D721Med (cell line): ENCODE data around the gene HSPB9.

Experiments
- DNase-seq: peaks from one replicate; pipeline ENCODE4 v3.0.0; 2011; ENCODE audit warnings: low spot score; ENCODE audit not compliant: insufficient read length
- FAIRE-seq: peaks from 2 replicates; lab custom pipeline; 2011; peaks lifted over from hg19 to GRCh38; lab: Jason Lieb, UNC
- TF ChIP-seq, protein P1 (sequence below): IDR thresholded peaks from 2 replicates; pipeline ENCODE4 v1.5.1; 2012; ENCODE audit warnings: mild to moderate bottlenecking, control low read depth; ENCODE audit not compliant: insufficient read depth; ENCODE audit errors: missing control alignments

Gene HSPB9

DNA sequence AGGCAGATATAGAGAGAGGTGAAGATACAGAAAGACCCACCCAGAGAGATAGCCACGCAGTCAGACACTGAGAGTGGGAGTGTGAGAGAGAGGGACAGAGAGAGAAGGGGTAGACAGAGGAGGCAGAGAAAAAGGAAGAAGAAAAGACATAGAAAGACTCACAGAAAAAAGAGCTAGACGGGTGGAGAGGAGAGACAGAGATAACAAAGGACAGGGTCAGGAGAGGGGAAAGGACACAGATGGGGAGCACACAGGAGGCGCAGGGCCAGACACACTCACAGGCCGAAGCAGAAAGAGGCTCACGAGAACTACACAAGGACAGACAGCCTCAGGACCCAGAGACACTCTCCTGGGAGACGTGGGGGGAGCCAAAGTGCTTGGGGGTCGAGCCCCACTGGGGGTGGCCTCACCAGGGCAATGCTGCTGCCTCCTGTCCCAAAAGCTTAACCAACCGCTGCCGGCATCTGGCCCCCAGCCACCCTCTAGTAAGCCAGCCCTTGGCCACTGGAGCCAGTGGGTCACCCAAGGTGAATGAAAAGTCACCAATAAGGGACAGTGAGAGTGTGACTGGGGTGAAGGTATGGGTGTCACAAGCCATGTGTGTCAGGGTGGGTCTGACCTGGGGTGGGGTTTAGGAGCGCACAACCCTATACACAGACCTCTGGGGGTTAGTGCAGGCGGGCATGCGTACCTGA, 28.1 kb upstream of the HSPB9 start:
- DNase-seq: no peak
- no peak for FAIRE-seq
- TF ChIP-seq, protein P1, sequence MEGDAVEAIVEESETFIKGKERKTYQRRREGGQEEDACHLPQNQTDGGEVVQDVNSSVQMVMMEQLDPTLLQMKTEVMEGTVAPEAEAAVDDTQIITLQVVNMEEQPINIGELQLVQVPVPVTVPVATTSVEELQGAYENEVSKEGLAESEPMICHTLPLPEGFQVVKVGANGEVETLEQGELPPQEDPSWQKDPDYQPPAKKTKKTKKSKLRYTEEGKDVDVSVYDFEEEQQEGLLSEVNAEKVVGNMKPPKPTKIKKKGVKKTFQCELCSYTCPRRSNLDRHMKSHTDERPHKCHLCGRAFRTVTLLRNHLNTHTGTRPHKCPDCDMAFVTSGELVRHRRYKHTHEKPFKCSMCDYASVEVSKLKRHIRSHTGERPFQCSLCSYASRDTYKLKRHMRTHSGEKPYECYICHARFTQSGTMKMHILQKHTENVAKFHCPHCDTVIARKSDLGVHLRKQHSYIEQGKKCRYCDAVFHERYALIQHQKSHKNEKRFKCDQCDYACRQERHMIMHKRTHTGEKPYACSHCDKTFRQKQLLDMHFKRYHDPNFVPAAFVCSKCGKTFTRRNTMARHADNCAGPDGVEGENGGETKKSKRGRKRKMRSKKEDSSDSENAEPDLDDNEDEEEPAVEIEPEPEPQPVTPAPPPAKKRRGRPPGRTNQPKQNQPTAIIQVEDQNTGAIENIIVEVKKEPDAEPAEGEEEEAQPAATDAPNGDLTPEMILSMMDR: no peak

DNA sequence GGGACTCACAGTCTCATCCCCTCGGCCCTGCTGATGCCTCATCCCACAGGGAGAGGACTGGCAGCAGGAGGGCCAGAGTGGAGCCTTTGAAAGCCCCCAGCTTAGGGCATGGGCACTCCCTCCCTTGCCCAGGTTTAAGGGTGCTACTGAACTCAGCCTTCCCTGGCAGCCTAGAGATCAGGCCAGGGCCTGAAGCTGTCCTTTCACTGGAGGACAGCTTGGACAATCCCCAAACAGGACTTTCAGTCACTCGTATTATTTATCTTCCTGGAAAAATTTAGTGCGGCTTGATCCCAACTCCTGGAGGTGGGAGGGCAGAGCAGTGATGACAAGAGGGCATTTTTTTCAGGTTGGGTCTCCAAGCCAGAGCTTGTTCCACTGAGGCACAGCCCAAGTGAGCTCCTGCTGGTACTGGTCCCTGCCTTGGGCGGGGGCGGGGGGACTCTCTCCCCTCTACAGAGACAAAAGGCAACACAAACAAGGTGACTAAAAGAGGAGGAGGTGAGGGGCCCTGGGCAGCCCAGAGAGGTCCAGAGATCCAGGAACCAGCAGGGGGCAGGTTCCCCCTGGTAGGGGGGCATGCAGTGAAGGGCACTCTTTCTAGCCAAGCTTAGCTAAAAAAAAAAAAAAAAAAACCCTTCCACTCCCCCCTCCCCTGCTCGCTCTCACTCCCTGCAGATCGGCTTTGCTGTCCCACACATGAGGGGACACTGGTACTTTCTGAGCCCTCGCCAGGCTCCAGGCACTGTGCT, 26.1 kb upstream of the HSPB9 start:
- no peak for FAIRE-seq
- no peak for DNase-seq

DNA sequence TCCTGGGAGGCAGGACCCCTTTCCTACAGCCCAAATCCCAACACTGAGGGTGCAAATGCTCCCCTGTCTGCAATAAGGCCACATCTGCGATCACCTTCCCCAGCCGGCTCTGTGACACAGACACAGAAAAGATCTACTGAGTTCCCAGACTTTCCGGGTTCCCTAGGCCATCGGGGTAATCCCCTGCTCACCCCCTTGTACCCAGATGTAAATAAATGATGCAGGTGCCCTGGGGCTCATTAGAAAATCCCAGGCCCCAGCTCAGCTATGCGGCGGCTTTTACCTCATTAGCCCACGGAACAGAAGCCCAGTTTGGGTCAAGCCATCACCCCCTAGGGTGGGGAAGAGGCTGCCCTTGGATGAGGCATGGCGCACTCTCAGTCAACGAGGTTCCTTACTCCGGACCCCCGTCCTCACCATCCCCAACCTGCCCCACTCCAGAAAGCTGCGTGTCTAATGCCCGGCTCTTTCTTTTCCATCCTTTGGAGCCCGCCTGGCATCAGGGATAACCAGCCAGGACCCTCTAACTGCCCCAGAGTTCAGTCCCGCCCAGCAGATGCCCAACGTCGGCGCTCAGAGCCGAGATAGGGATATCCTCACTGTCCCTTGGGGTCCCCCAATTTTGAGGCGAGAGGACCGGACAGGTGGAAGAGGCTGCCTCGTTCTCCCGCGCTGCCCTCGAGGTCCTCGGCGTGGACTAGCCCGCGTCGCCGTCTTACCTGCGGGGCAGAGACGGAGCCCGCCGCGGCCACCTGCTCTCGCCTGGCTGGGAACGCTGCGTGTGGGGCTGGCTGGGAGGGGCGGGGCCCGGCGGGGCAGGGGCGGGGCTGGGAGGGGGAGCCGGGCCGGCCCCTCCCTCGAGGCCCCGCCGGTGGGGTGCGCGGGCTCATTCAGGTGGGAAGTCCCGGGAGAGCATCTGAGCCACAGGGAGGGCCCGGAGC, 24.6 kb upstream of the HSPB9 start, which contains the start of gene ZNF385C:
Gene ZNF385C, minus strand, starts transcription at position 783 of the 941 bp plus-strand sequence. CDS start 35,417 bp downstream, outside the sequence.
- TF ChIP-seq, protein P1: no peak
- FAIRE-seq: no peak
- peak; percentile 62 for DNase-seq

More for the DNA sequence above, 26.1 kb upstream of the HSPB9 start:
- TF ChIP-seq, protein P1: no peak

DNA sequence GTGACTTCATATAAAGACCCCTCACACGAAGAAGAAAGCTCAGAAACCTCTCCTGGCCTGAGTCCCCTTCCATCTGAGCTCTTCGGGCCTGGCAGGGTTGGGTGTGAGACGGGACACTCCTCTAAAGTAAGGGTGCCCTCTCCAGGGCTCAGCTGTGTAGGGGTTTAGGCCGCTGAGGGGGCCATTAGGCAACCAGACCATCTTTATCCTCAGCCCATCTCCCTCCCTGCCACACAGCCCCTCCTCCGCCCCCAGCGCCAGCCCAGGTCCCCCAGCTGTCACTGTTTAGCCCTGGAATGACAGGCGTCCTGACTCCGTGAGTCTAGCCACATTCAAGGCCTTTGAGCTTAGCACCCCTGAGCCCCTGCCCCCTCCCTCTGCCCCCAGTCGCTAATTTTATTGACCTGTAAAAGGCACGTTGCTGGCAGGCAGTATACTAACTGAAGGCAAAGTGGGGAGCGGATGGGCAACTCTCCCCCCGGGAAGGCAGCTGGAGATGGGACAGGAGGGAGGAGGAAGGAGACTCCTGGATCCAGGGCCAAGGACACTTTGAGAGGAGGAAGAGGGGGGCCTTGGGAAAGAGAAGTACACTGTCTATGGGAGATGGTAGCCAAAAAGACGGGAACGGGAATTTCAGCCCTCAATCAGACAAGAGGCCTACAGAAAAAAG, 23.7 kb upstream of the HSPB9 start:
- TF ChIP-seq, protein P1: no peak
- FAIRE-seq (no peak), DNase-seq (no peak)

DNA sequence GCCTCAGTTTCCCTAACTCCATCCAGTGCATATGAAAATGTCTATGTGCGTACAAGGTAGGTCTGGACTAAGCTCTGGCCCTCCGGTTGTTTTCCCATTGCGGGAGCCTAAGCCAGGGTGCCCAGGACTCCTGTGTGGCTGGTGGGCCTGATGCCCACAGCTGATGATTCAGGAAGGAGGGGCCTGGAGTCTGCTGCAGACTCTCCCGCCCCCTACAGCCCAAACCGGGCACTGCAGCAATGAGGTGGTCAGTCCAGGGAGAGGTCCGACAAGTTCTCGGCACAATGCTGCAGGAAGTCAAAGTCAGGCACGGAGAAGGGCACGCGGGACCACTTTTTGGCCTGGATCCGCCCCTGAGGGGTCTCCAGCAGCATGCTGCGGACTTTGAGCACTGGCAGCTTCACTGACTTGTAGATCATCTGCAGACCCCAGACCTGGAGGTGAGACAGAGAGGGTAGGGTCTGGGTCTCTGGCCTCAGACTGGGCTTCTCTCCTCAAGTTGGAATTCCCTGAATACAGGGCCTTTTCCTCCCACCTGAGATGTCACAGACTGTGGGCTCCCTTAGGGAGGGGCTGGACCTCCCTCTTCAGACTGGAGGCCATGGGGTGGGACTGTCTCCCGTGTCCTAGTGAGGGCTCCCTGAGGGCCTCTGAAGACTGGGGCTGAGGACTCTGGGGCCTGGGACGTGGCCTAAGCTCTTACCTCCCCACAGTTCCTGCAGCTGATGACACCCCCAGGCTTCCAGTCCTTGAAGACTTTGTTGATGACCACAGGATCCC, 20.9 kb upstream of the HSPB9 start:
- TF ChIP-seq, protein P1: peak; percentile 97
- DNase-seq (peak; percentile 95), FAIRE-seq (no peak)
